Stimulated activated CD4-positive, alpha-beta T cell treated with anti-CD3 and anti-CD28 coated beads, Interleukin-2, amount 100 ng/mL, for 24 hours (primary cell): Measurements from ENCODE around the gene TMEM92.
"Not testable (repeated sequence)": the region's sequence is repeated elsewhere in the genome, so short reads cannot be mapped to it uniquely, and the experiment has no call there.

Experiments
- DNase-seq, 2 donors: peaks; one replicate each; pipeline ENCODE4 v3.0.0-alpha.2; 2020

TMEM92 gene

DNA sequence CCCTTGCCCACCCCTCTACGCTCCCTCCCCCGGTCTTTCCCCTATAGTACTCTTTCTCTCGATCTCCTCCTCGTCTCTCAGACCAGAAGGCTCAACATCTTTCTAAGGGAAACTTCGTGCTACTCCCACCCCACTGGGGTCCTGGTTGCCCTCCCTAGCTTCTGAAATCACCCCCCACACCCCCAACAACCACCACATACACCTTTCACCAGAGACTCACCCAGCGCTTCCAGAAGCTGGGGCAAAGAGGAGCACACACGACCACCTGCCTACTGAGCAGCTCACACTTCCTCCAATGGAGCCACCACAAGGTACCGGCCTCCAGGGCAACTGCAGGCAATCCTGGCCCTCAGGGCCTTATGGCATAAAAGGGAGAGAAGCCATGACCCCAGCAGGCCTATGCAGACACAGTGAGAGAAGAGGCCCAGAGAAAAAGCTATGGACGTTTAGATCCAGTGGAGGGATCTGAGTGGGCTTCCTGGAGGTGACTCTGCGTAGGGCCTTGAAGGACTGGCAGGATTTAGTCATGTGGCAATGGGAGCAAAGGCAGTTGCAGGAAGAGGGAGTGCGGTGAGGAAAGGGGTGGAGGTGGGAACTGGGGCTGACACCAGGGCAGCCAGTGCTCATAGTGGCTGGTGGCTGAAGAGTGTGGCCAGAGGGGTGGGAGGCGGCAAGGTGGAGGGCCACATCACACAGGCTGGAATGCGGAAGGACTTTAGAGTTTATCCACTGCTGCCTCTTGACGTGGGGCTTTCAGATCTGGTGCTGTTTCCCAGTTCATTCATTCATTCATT is 12.1 kb upstream of the TMEM92 start:
- DNase-seq, result no peak

DNA sequence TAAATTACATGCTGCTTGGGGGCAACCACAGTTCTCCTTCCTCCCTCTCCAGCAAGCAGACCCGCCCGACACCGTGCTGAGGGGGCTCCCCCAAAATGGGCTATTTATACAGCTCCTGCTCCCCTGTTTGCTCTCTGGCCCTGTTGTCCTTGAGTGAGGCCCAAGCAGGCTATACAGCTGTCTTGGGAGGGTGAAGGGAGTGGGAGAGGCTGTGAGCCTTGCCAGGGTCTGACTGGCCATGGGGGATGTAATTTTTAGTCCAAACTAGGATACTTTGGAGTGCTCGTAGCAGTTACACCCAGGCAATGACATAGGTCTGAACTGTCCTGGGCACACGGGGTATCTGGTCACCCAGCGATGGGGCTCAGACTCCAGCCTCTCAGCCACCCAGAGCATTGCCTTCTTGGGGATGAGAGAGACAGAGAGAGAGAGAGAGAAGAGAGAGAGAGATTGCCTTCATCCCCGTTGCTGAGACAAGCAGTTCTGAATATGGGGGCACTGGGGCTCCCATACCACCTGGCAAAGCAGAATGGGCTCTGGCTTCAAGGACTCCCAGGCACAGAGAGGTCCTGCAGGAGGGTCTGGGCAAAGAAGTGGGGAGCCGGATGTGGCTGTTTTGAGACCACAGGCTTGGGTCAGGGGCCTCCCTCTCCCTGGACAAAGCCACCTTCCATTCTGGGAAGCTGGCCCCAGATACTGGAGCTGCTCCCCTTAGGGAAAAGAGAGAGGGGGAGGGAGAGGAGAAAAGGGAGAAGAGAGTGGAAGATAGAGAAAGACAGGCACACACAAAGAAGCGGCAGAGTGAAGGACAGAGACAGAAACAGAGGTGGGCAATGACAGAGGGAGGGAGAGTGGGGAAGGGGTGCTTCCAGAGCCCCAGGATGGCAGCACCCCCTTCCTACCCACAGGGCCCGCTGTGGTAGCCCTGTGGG is 10.7 kb upstream of the TMEM92 start:
- DNase-seq, result no peak

DNA sequence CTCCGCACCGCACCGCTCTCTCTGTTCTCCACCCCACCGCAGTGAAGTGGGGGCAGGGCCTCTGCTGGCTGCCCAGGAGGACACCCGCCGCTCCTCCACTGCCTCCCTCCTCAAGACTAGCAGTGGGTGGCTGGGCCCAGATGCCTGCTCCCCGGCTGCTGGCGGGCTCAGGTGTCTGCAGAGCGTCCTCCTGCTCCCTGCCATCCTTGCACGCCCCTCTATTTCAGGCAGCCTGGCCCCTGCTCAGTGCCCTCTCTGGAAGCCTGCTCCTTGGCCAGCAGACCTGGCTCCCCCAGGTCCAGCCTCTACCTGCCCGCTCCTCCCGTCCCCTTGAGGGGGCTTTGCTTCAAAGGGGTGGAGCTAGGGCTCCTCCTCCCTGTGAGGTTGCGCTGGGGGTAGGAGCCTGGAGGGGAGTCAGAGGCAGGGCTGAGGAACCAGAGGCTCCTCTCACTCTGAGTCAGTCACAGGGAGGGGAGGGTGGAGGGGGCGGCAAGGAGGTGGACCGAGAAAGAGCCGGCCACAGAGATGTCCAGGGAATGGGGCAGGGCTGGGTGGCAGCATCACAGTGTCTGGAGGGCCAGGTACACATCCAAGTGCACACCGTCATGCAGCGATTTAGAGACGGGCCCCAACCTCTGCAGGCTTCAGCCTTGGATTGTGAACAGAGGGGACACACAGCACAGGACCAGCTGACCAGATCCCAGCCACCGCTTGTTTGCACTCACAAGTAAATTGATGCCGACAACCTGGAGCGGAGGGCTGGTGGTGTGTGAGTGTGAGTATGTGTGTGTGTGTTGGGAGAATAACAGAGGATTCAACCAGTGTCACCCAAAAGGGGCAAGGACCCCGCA is 9.8 kb upstream of the TMEM92 start:
- DNase-seq, result no peak

DNA sequence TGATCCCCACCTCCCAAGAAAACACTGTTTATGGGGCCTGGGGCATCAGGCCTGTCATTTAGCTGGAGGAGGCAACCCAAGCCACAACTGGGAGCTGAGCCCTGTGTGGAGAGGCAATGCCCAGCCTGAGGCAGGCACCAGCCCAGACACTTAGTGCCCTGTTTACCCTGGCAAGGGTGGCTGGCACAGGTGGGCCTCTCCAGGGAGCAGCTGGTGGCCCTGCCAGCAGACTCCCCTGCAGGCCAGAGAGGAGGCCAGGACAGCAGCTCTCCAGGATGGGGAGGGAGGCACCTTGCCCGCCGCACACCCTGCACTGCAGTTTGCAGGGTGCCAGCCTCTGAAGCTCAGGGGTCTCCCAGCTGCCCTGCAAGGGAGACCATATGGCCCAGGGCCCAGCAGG is 9.1 kb upstream of the TMEM92 start:
- no peak for DNase-seq

DNA sequence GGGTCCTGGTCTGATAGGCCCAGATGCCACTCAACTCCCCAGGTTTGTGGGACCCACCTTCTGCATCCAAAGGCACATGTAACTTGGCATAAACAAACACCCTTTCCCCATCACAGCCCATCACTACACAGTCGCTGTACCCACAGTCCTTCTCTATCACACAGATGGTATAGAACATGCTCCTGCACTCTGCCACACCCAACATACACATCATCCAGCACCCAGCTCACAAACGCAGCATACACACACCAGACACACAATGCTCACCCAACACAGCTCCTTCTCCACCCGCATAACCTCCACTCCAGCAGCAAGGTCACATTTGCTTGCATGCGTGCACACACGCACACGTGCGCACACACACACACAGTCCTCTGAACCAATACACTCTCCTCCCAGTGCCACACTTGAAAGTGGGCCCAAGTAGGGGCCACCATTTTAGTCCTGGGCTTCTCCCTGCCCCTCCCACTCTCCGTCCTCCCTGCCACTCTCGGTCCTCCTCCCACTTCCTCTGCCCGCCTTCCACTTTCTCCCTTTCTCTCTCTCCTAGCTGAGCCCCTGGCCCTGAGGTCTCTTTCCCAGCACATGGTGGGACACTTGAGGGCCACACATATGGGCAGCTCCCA is 8.5 kb upstream of the TMEM92 start:
- no peak for DNase-seq

DNA sequence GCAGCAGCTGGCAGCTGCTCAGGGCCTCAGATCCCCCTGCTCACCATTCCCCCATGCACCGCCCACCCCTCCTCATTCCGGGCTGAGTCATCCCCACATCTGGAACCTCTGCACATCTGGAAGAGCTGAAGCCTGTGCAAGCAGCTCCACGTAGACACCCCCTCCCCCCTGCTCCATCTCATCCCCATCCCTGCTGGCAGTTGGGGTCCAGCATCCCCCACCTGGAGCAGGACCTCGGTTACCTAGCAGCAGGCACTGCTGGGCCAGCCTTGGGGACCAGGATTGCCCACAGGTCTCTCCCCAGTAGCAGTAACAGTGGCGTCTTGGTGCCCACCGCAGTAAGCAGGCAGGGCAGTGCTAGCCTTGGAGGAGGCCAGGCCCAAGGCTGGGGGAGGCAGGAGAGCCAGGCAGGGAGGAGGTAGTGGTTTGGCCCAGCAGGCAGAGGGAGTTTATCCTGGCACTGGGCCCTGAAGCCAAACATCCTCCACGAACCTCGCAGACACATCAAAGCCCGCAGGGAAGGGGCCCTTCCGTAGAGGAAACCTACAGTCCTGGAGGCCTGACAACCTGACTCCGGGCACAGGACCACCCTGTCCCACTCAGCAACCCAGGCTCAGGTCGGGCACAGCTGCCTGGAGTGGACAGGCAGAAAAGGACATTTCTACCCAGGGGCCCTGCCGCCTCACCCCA is 7.7 kb upstream of the TMEM92 start:
- DNase-seq, result no peak

DNA sequence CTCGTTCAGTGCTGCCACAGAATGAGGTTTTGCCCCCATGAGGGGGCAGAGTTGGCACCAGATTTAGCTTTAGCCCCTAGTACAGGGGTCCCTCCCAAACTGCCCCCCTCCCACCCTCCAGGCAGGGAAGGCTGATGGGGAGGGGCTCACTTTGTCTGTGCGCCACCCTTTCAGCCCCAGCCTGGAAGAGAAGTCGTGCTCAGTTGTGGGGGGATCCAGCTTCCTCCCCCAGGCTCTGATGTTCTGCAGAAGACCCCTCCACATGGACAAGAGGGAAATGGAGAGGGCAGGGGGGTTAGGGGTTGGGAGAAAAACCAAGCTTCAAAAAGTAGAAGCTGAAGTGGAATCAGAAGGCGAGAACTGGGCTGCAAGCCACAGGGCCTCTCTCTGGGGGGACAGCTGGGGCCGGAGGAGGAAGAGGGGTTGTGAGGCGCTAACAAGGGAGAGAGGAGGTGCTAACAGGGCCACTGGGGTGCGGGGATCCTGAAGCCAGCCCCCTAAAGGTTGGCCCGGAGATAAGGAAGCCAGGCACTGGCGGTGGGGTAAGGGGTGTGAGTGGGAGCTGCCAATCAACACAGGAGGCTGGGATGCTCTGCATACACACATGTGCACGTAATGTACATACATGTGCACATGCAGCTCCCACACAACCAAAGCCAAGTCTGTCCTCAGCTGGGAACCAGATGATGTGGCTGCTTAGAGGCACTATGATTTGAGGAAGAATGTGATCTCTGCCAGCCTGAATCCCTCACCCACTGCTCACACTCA is 7.0 kb upstream of the TMEM92 start:
- no peak for DNase-seq

DNA sequence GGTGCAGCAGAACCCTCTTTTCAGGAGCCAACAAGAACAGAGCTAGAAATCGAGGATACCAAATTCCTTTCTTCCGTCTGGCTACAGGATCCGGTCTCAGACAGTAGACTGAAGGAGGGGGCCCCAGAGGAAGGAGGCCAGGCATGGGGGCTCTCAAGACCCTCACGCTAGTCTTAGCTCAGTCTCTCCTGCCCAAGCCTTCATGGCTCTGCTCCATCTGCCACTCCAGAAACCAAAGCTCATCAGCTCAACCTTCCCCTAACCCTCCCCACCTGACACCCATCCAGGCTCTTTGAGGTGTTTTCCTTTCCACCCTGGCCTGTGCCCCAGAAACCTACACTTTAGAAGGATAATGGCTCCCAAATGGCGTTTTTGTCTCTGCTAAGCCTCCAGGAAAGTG is 6.2 kb upstream of the TMEM92 start:
- no peak for DNase-seq

DNA sequence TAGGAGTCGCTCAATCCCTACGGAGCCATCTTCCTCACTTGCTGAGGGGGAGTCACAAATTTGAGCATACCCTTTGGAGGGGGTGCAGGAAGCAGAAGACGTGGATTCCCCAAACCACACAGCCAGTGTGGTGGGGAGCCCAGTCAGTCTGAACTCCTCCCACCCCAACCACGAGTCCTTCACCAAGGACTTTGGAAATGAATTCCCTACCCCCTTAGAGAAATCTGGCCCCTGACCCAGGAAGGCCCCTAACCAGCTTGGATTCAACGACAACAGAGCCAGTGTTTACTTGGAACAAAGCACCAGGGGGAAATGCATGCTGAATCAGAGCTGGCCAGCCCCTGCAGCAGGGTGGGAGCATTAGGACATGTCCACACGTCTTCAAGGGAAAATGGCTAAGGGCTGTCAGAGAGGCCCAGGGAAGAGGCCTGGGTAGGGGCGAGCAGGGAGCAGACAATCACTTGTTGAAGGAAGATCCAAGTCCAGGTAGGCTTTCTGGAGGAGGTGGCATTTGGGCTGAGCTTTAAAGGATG is 5.5 kb upstream of the TMEM92 start:
- DNase-seq, result no peak

DNA sequence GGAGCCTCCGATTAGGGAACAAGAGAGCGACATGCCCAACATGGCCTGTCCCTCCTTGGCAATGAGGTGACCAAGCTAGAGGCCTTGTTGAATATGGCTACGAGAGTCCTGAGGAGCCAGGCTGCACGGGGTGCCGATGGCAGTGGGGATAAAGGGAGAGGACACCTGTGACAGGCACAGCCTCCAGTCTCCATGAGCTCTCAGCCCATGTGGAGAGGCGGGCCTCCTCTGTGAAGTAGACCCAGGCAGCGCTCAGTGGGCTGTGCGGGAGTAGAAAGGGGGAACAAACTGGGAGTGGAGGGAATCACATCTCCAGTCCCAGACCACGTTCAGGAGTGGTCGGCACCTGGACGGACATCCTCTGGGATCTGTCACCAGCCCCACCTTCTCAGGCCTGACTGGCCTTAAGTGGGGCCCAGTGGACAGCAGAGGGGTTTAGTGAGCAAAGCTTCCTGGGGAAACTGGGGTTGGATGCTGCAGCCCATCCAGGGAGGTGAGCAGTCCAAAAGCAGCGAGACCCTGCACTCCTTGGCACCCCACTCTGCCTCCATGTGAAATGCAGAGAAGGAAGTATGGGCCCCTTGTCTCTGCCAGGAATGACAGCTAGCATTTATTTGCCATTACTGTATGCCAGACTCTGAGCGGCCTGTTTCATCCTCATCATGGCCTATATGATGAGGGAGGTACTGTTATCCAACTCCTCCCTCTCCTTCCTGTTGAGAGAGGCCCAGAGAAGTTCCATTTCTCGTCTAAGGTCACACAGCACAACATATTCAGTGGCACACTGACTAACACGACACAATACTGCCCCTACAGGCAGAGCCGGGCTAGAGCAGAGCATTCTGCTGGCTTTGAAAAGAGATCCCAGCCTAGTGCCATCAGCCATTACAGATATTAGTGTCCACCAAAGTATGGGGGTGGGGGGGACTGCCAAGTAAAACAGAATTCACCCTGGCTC is 4.5 kb upstream of the TMEM92 start:
- DNase-seq, result peak; percentile 70 to 77

DNA sequence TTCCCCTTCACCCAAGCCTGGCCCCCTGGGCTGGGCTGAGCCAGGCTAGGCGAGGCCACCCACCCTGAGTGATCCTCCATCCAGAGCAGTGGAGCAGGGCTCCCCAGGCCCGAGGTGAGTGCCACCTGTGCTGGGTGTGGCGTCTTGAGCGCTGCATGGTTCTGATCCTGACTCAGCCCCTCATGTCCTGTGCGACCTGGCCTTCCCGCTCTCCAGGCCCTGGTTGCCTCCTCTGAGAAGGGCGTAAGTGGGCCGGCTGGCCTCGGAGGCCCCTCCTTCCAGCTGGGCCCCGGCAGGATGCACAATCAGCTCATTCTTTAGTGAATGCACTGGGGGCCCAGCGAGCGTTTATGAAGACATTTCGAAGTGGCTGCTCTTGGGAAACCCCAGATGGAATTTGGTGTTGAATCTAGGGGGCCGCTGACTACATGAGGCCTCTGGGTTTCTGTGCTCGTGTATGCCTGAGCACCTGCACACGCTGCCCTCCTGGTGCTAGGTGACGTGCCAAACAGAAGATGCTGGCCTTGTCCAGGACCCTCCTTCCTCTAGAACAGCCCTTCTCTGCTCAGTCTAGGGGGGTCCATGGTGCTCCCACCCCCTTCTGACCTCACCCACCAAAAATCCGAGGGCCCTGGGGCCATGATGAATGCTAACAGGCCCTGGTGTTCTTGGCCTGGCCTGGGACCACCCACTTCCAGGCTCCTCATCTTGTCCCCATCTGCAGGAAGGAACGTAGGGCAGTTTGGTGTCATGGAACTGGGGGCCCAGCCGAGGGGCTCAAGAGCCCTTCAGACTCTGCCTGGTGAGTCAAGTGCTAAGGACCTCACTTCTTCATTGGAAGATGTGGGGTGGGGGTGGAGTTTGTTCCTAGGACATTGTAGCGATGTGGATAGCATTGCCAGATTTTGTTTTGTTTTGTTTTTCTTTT is 3.6 kb upstream of the TMEM92 start:
- DNase-seq, result no peak

DNA sequence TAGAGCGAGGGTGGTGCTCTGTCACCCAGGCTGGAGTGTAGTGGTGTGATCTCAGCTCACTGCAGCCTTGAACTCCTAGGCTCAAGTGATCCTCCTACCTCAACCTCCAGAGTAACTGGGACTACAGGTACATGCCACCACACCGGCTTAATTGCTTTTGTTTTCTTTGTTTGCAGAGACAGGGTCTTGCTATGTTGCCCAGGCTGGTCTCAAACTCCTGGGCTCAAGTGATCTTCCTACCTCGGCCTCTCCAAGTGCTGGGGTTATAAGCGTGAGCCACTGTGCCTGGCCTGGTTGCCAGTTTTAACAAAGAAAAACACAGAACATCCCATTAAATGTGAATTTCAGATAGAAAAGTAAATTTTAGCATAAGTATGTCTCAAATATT is 2.9 kb upstream of the TMEM92 start:
- not testable (repeated sequence) for DNase-seq

DNA sequence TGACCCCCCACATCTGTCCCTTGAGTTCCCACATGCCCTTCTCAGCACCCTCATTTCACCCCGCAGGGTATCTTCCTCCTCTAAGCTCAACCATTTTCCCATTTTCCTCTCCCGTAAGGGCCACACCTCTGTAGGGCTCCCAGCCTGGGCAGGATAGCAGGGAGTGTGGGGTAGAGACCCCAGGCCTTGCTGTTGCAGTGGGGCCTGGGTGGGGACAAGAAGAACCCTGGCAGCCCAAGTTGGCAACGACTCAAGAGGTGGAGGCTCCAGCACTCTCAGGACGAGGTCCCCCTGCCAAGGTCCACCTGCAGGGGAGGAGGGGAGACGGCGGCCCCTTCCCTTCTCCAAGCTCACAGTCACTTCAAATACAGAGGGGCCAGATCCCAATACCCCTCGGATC is 2.0 kb upstream of the TMEM92 start:
- DNase-seq, result no peak

DNA sequence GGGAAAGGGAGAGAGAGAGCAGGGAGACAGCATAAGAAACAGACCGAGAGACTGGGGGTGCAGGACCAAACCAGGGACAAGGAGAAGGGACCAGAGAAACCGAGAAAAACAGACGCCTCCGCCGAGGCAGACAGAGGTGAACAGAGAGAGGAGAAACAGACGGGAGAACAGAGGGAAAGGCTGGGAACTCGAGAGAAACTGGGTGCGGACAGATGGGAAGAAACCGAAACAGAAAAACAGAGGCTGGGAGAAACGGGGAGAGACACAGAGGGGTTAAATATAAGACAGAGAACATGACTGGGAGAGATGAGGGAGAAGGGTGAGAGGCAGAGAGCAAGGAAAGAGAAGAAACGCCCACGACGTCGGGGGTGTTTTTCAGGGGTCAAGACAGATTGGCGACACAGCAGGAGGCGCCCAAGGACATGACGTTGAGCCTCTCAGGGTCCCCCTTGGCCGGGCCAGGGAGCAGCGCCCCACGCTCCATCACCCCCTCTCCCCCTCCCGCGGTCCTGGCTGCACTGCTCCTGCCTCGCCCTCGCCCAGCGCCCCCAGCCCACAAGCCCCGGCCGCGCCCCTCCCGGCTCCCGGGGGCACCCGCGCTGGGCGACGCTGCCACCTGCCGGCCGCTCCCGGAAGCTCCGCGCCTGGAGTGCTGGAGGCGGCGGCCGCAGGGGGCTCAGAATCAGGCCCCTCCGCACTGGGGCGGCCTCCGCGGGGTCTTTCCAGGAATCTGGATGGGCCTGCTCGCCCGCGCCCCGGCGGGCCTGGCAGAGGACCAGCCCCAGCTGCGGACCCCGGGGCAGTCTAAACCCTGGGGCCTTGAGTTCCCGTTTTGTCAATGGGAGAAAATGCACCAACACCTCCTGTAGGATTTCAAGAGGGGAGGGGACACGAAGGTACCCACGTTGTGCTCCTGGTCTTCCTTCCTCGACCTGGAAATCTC is 1.3 kb upstream of the TMEM92 start:
- DNase-seq, result peak; percentile 57 to 70

DNA sequence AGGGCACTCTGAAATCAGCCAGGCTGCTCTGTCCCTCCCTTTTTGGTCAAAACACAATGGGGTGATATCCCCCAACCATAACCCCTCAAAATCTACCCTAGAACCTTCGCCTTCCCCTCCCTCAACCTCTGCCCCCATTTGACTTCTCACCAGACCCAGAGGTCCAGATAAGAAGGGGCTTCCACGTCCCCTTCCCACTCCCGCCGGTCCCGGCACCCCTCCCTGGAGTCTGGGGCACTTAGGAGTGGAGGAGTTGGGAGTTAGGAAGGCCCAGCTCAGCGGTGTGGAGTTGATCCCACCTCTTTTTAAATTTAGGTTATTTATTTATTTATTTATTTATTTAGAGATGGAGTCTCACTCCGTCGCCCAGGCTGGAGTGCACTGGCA is 619 bp upstream of the TMEM92 start:
- no peak for DNase-seq

DNA sequence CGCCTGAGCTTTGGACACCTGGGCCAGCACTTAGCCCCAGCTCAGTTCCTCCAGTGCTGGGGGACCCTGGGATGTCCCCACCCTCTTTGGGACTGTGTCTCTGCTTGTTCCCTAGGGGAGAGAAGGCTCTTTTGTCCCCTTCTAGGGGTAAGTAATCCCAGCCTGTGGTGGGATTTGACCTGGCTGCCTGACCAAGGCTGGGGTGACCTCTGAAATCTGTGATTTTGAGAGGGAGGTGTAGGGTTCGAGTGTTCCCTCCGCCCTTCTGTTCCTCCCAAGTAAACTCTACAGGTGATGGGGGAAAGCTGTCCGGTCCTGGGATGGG is 593 bp downstream of the TMEM92 start:
- no peak for DNase-seq

DNA sequence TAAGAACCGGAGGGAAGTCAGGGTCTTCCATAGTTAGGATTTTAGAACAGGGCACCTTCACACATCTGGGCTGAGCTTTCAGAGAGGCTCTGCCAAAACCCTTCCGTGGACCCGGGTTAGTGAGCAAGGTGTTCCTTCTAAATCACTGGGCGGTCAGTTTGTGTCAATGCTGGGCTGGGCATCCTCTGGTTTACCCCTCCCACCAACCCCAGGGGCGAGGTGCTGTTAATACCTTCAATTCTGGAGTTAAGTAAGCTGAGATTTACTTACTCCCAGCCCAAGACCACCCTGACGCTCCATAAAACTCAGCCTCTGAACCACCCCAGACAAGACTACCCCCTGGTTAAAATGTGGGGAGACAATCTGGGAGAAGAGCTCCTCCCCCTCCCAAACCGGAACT is 1.0 kb downstream of the TMEM92 start:
- DNase-seq, result no peak
